Measurements from ENCODE around the gene NR3C2.

DNA sequence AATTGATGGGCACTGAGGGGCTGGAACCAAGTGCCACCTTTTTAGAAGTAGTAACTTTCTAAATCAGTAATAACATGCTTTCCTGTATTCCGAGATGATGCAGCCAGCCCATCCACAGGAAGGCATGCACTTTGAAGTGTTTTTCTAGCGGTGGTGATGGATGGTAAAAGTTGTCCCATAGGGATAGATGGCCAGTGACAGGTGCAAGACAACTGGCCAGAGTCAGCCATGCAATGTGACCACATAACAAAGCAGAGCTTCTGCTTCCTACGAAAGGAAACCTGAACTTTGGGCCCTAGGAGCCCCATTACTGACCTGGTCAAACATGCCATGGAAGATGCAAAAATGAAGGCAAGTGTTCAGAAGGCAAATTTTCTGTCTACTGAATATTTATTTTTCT, 72.3 kb downstream of the NR3C2 start:
- TF ChIP-seq, protein P1, sequence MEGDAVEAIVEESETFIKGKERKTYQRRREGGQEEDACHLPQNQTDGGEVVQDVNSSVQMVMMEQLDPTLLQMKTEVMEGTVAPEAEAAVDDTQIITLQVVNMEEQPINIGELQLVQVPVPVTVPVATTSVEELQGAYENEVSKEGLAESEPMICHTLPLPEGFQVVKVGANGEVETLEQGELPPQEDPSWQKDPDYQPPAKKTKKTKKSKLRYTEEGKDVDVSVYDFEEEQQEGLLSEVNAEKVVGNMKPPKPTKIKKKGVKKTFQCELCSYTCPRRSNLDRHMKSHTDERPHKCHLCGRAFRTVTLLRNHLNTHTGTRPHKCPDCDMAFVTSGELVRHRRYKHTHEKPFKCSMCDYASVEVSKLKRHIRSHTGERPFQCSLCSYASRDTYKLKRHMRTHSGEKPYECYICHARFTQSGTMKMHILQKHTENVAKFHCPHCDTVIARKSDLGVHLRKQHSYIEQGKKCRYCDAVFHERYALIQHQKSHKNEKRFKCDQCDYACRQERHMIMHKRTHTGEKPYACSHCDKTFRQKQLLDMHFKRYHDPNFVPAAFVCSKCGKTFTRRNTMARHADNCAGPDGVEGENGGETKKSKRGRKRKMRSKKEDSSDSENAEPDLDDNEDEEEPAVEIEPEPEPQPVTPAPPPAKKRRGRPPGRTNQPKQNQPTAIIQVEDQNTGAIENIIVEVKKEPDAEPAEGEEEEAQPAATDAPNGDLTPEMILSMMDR (conservative IDR thresholded peaks at IDR 0.05; ENCODE audit: low read depth, low read length) = no peak
- TF ChIP-seq EZH2 (IDR thresholded peaks at IDR 0.05; ENCODE audit: low read length, unreplicated experiment) = no peak
- TF ChIP-seq EZH2phosphoT487 (IDR thresholded peaks at IDR 0.05; ENCODE audit: borderline replicate concordance, low read length) = no peak
